Measurements from ENCODE around the gene USP6NL. TPM values are rescaled to one million over a fixed set of nuclear protein-coding genes. Genes with fewer than 3 reads are reported as not detected.

USP6NL gene
- total and polyA plus RNA-seq, 9 of the 15 experiments (the other 6 are each of a cell fraction or from before 2014, with no cell fraction given), result 3.2 to 26.6 (median 19.8) TPM

DNA sequence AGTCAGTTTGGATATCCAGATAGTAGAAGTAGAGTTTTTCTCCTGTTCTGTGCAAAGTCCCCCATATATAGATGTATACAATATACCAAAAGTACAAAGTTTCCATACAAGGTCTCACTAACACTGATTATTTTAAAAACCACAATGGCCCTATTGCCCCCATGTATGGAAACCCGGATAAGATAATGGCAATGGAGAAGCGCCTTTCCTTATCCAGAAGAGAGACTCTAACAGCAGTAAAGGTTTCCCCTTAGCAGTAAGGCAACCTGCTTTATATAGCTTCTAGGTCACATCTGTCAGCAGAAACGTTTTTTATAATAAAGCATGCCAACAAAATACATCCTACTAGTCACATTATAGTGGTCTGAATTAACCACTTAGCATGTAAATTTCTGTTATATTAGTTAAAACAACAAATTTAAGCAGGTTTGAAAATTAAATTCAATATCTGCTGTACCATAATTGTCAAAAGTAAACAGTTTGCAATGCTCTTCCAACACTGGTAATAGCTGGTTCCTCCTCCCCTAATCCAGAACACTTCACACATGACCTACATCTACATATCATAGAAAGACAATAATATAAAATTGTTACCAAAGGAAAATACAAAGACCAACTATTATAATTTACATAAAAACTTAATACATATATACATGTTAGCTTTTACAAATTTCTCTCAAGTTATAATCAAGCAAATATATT lies 22.4 kb downstream of the USP6NL start (continued):
- TF ChIP-seq ATF6 (CRISPR knock-in tag; IDR thresholded peaks at IDR 0.05), result no peak
- no peak for TF ChIP-seq XRCC3 (IDR thresholded peaks at IDR 0.05)
- TF ChIP-seq SRF (CRISPR knock-in tag; IDR thresholded peaks at IDR 0.05), result 0 out of 4 replicates have a peak, but pooled peaks of 1 of the 2 experiments have one; percentile 33
- TF ChIP-seq STAT5A (IDR thresholded peaks at IDR 0.05; ENCODE audit: borderline replicate concordance, low read length), result 0 out of 2 replicates have a peak, but pooled peaks have one; percentile 16
- TF ChIP-seq RCOR1 (IDR thresholded peaks at IDR 0.05; ENCODE audit: borderline replicate concordance in 1 of 2, low read depth in 2 of 2, low read length in 2 of 2), result peak in 1 of 2 experiments; percentile 86; a peak in 3 of 4 replicates
- TF ChIP-seq MTA2 (IDR thresholded peaks at IDR 0.05; ENCODE audit: low read depth), result 0 out of 2 replicates have a peak, but pooled peaks have one; percentile 23
- 0 out of 2 replicates have a peak, but pooled peaks have one; percentile 16 for TF ChIP-seq EHMT2 (IDR thresholded peaks at IDR 0.05)
- TF ChIP-seq MEF2A (IDR thresholded peaks at IDR 0.05; ENCODE audit: control insufficient read depth, low read depth, low read length), result 0 out of 2 replicates have a peak, but pooled peaks have one; percentile 38
- TF ChIP-seq ZNF584 (CRISPR knock-in tag; IDR thresholded peaks at IDR 0.05; ENCODE audit: low read depth), result no peak
- no peak for TF ChIP-seq TFAP4 (CRISPR knock-in tag; IDR thresholded peaks at IDR 0.05; ENCODE audit: borderline replicate concordance)
- peak; percentile 38; the same call in 1 of the 2 replicates for TF ChIP-seq SOX6 (IDR thresholded peaks at IDR 0.05)
- peak; percentile 51 for TF ChIP-seq TAL1 (IDR thresholded peaks at IDR 0.05)
- TF ChIP-seq SMARCE1 (IDR thresholded peaks at IDR 0.05), result peak; percentile 36; the same call in 1 of the 2 replicates
- TF ChIP-seq ZNF583 (CRISPR knock-in tag; IDR thresholded peaks at IDR 0.05), result no peak
- peak; percentile 22; the same call in 1 of the 2 replicates for TF ChIP-seq EP300 (IDR thresholded peaks at IDR 0.05; ENCODE audit: low read length)
- TF ChIP-seq VEZF1 (CRISPR knock-in tag; IDR thresholded peaks at IDR 0.05), result peak; percentile 44; the same call in 1 of the 2 replicates
- TF ChIP-seq HNRNPL (IDR thresholded peaks at IDR 0.05; ENCODE audit: low read depth, low read length), result no peak
- peak; percentile 66; the same call in 1 of the 2 replicates for TF ChIP-seq SMARCA4 (IDR thresholded peaks at IDR 0.05)
- TF ChIP-seq KDM1A (IDR thresholded peaks at IDR 0.05), result peak; percentile 62 to 69; a peak in 3 of 4 replicates
- no peak for TF ChIP-seq ZEB2 (IDR thresholded peaks at IDR 0.05)
- TF ChIP-seq ZBTB1 (CRISPR knock-in tag; IDR thresholded peaks at IDR 0.05; ENCODE audit: borderline replicate concordance, low read depth), result no peak
- TF ChIP-seq CBFA2T3 (IDR thresholded peaks at IDR 0.05), result peak; percentile 79
- peak in 1 of 2 experiments; percentile 23; a peak in 1 of 4 replicates for TF ChIP-seq TRIM24 (IDR thresholded peaks at IDR 0.05)
- TF ChIP-seq GTF2E2 (tag; IDR thresholded peaks at IDR 0.05), result 0 out of 2 replicates have a peak, but pooled peaks have one; percentile 39
- TF ChIP-seq ATF2 (CRISPR knock-in tag; IDR thresholded peaks at IDR 0.05), result no peak
